Myocyte (in vitro differentiated cells): Measurements from ENCODE around the gene PTPN21. TPM values are rescaled to one million over a fixed set of nuclear protein-coding genes. Genes with fewer than 3 reads are reported as not detected.
"Not testable (repeated sequence)": the region's sequence is repeated elsewhere in the genome, so short reads cannot be mapped to it uniquely, and the experiment has no call there.

Experiments
- DNase-seq: peaks from one replicate; pipeline ENCODE4 v3.0.0-alpha.2; 2012; ENCODE audit warnings: low read depth
- total RNA-seq: library from RNA; depleted of rRNA; stranded (reverse); fragments of >200 nt; gene quantifications from 2 replicates; pipeline ENCODE4 v1.2.3, GENCODE V29; 2014

PTPN21 gene
- total RNA-seq, 1 donor from 2014 or later, result 36.7 TPM

- no peak for DNase-seq
Measured at GRCh38 chr14:88552876-88553275, 1.9 kb downstream of the PTPN21 start.

- peak; percentile 35 for DNase-seq
Measured at GRCh38 chr14:88551980-88552431, 2.8 kb downstream of the PTPN21 start.

GRCh38 chr14:88551094-88551870 is 3.5 kb downstream of the PTPN21 start:
- DNase-seq, result peak; percentile 89

- DNase-seq, result no peak
Measured at GRCh38 chr14:88550078-88550477, 4.7 kb downstream of the PTPN21 start.

GRCh38 chr14:88547386-88547780 is 7.4 kb downstream of the PTPN21 start:
- no peak for DNase-seq

- peak; percentile 36 for DNase-seq
Measured at GRCh38 chr14:88546621-88547385, 8.0 kb downstream of the PTPN21 start.

GRCh38 chr14:88545256-88545655 is 9.6 kb downstream of the PTPN21 start:
- no peak for DNase-seq

GRCh38 chr14:88542857-88543795 is 11.7 kb downstream of the PTPN21 start:
- DNase-seq, result no peak

- no peak for DNase-seq
Measured at GRCh38 chr14:88541324-88541723, 13.5 kb downstream of the PTPN21 start.

- DNase-seq, result no peak
Measured at GRCh38 chr14:88535813-88536212, 19.0 kb downstream of the PTPN21 start.

GRCh38 chr14:88535149-88535548 is 19.7 kb downstream of the PTPN21 start:
- peak; percentile 38 for DNase-seq

GRCh38 chr14:88533064-88533602 is 21.7 kb downstream of the PTPN21 start:
- DNase-seq, result no peak

- DNase-seq, result not testable (repeated sequence)
Measured at GRCh38 chr14:88529889-88530288, 24.9 kb downstream of the PTPN21 start.

GRCh38 chr14:88522393-88522792 is 32.4 kb downstream of the PTPN21 start:
- DNase-seq, result no peak

- no peak for DNase-seq
Measured at GRCh38 chr14:88521818-88522217, 33.0 kb downstream of the PTPN21 start.

GRCh38 chr14:88519907-88520306 is 34.9 kb downstream of the PTPN21 start:
- DNase-seq, result no peak

- DNase-seq, result peak; percentile 35
Measured at GRCh38 chr14:88518592-88519512, 36.0 kb downstream of the PTPN21 start.

GRCh38 chr14:88516861-88517357 is 37.9 kb downstream of the PTPN21 start:
- DNase-seq, result no peak

- no peak for DNase-seq
Measured at GRCh38 chr14:88515499-88516221, 39.1 kb downstream of the PTPN21 start.
